Activated T-cell treated with anti-CD3 and anti-CD28 coated beads for 24 hours (primary cell): ENCODE results near the gene LARP4.

ENCODE experiments used
- DNase-seq: peaks from one replicate; pipeline ENCODE4 v3.0.0-alpha.2; 2020; ENCODE audit warnings: low read depth

Gene LARP4

DNA sequence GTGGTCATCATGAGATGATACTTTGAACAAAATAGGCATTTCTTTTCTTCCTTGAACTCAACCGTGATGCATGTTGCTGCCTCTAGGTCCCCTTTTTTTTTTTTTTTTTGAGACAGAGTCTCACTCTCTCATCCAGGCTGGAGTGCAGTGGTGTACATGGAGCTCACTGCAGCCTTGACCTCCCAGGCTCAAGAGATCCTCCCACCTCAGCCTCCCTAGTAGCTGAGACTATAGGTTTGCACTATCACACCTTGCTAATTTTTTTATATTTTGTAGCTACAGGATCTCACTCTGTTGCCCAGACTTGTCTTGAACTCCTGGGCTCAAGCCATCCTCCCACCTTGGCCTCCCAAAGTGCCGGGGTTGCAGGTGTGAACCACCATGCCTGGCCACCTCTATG is 124.7 kb downstream of the LARP4 start:
- DNase-seq = no peak

DNA sequence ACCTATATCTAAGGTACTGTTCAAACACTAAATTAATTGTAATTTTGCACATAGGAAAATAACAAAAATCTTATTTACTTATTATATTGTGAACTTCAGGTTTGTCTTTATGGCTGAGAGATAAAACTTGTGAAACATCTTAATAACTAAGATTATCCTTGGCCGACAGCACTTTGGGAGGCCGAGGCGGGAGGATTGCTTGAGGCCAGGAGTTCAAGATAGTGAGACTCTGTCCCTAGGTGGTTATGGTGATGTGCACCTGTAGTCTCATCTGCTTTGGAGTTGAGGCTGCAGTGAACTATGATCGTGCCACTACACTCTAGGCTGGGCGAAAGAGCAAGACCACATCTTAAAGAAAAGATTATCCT is 126.7 kb downstream of the LARP4 start:
- no peak for DNase-seq

DNA sequence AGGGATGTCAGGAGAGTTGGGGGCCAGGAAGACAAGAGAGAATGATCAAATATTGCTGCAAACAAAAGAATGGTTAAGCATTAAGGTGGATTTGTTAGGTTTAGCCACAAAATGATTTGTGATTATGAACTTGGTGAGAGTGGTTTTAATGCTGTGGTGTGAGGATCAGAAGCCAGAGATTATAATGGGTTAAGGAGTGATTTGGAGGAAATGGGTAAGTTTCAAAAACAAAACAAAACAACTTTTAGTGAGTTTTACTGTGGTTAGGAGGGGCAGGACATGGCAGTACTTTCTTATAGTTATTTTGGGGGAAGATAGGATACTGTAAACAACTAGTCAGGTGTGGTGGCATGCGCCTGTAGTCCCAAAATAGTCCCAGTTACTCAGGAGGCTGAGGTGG is 128.1 kb downstream of the LARP4 start:
- DNase-seq = no peak

DNA sequence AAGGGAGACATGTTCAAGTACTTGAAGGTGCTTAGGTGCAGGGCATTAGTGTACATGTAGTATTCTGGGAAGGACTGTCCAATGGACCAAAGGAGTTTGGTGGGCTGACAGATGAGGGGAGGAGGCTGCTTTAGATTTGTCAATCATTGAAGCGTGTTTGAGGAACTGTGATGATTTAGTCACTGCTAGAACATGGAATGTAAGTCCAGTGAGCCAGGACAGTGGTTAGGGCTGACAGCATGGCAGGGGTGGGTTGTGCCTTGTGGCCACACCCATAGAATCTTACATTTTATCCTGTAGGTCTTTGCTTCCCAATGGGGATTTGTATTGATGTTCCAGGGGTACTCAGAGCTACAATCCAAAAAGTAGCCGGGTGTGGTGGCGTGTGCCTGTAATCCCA is 128.7 kb downstream of the LARP4 start:
- no peak for DNase-seq
